GM19468 (cell line): ENCODE data around the gene PUS7.
A peak's percentile ranks its signal among the peaks of the same experiment; 100 is the strongest.
"Not testable (repeated sequence)": the region's sequence is repeated elsewhere in the genome, so short reads cannot be mapped to it uniquely, and the experiment has no call there.

Source experiments
- ATAC-seq: cut with Tn5 transposase; IDR thresholded peaks from one replicate; pipeline ENCODE4 v1.9.1; 2021; ENCODE audit warnings: mild to moderate bottlenecking, moderate library complexity, moderate number of reproducible peaks; ENCODE audit not compliant: unreplicated experiment; ENCODE audit errors: extremely low read depth

PUS7 gene

GRCh38 chr7:105521717-105522463, at the start of gene PUS7:
Gene PUS7 (minus strand): TSS chr7:105522271. CDS start chr7:105508512, 13,759 bp downstream.
- peak; percentile 81 for ATAC-seq

- no peak for ATAC-seq
Observed at GRCh38 chr7:105567821-105568220, 45.8 kb upstream of the PUS7 start.

- ATAC-seq, result no peak
Observed at GRCh38 chr7:105567024-105567423, 45.0 kb upstream of the PUS7 start.

- no peak for ATAC-seq
Observed at GRCh38 chr7:105565190-105565589, 43.1 kb upstream of the PUS7 start.

- no peak for ATAC-seq
Observed at GRCh38 chr7:105559926-105560325, 37.9 kb upstream of the PUS7 start.

GRCh38 chr7:105538339-105538738, 16.3 kb upstream of the PUS7 start:
- ATAC-seq, result no peak

- no peak for ATAC-seq
Observed at GRCh38 chr7:105532709-105533460, 10.8 kb upstream of the PUS7 start.

- ATAC-seq, result peak; percentile 94
Observed at GRCh38 chr7:105531792-105532671, 10.0 kb upstream of the PUS7 start, which contains the start of gene RINT1. Gene RINT1 (plus strand): TSS chr7:105532201. CDS start chr7:105532316, 115 bp downstream.

- ATAC-seq, result no peak
Observed at GRCh38 chr7:105530546-105530945, 8.5 kb upstream of the PUS7 start.

- ATAC-seq, result no peak
Observed at GRCh38 chr7:105530126-105530525, 8.1 kb upstream of the PUS7 start.

- ATAC-seq, result not testable (repeated sequence)
Observed at GRCh38 chr7:105527737-105528136, 5.7 kb upstream of the PUS7 start.

- ATAC-seq, result no peak
Observed at GRCh38 chr7:105524840-105525239, 2.8 kb upstream of the PUS7 start.

GRCh38 chr7:105524423-105524822, 2.4 kb upstream of the PUS7 start:
- ATAC-seq, result not testable (repeated sequence)

- ATAC-seq, result no peak
Observed at GRCh38 chr7:105521027-105521716, 899 bp downstream of the PUS7 start.

- not testable (repeated sequence) for ATAC-seq
Observed at GRCh38 chr7:105520620-105521019, 1.5 kb downstream of the PUS7 start.

- no peak for ATAC-seq
Observed at GRCh38 chr7:105519353-105519752, 2.7 kb downstream of the PUS7 start.

GRCh38 chr7:105515610-105516009, 6.5 kb downstream of the PUS7 start:
- not testable (repeated sequence) for ATAC-seq

- ATAC-seq, result no peak
Observed at GRCh38 chr7:105512926-105513526, 9.0 kb downstream of the PUS7 start.

GRCh38 chr7:105512415-105512814, 9.7 kb downstream of the PUS7 start:
- no peak for ATAC-seq
